Fibroblast of the conjunctiva (primary cell): ENCODE data around the gene MFAP3.
"Not testable (repeated sequence)": the region's sequence is repeated elsewhere in the genome, so short reads cannot be mapped to it uniquely, and the experiment has no call there.

Source experiments
- DNase-seq: peaks from one replicate; pipeline ENCODE4 v3.0.0-alpha.2; 2010; ENCODE audit warnings: low read depth

MFAP3 gene

DNA sequence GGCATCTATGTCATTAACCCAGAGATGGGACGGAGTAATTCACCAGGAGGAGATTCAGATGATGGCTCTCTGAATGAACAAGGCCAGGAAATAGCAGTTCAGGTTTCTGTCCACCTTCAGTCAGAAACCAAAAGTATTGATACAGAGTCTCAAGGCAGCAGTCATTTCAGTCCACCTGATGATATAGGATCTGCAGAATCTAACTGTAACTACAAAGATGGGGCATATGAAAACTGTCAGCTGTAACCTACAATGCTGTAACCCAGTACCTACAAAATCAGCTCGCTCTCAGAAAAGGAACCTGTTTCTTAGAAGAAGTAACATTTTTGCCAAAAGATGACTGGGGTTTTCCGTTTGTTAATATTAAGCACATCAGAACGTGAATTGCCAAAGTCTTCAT, 14.7 kb downstream of the MFAP3 start:
- no peak for DNase-seq

- no peak for DNase-seq
Measured at GRCh38 chr5:154055201-154055600, 16.4 kb downstream of the MFAP3 start.

DNA sequence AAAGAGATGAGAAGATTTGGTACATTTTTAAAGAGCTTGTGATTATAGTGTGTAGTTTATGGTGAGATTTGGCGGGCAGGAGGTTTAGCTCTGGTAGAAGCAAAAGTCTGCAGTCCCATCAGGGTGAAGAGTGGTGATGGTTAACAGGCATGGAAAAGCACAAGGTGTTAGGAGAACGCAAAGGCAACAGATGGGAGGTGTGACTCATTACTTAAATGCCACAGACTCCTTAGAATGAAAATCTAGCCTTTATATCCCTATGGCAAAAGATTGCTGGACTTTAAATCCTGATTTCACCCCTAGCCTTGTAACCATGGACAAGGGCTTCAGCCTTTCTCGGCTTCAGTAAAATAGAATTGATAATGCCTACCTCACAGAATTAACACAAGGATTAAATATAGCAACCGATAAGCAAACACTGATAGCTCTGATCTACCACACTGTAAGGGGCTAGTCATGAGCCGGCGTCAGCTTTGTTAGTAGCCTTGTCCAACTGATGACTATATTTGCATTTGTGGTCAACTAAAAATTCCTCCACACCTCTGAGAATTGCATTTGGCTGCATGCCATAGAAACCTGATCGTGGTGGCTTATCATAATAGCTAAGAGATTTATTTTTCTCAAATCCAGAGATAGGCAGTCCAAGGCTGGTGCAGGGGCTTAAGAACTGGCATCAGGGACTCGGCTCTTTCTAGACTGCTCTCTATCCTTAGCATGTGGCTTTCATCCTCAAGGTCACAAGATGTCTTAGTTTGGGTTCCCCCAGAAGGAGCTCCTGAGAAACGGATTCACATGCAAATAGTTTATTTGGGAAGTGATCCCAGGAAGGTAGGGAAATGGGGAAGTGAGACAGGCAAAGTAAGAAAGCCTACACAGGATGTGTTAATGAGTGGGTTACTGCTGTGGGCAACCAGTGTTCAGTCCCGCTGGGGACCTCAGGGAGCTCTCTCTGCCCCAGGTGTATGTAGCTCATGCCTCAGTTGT, 19.6 kb downstream of the MFAP3 start:
- DNase-seq: no peak

DNA sequence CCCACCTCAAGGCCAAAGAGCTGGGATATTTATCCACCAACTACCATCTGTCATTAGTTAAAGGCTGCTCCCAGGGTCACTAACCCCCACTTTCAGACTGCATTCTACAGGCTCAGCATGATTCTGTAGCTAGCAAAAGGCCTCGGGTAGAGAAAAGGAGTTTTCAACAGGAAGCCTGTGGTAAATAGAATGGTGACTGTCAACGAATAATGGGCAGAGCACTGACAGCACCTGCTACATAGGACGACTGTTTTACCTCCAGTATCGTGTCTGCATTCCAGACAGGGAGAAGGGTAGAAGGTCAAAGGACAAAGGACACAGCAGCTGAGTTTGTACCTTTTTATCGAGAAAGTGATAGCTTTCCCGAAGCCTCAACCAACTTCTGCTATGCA, 20.3 kb downstream of the MFAP3 start:
- DNase-seq: no peak

DNA sequence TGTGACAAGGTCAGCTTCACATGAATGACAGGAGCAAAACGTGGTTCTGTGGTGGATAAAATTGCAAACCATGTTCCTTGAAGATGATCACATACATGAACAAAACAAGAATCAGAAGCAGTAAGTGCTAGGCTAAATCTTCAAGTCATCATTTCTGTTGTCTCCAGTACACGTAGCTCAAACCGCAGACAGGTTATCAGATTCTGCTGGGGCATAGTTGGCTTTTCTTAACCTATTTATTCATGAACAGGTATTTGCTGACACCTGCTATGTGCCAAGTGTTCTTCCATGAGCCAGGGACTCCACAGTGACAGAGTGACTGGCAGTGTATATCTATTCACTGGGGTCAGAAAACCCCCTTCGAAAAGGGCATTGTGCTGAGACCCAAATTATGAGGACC, 20.8 kb downstream of the MFAP3 start:
- DNase-seq: no peak

- no peak for DNase-seq
Measured at GRCh38 chr5:154060606-154061005, 21.8 kb downstream of the MFAP3 start.

- DNase-seq: no peak
Measured at GRCh38 chr5:154063372-154063771, 24.6 kb downstream of the MFAP3 start.

DNA sequence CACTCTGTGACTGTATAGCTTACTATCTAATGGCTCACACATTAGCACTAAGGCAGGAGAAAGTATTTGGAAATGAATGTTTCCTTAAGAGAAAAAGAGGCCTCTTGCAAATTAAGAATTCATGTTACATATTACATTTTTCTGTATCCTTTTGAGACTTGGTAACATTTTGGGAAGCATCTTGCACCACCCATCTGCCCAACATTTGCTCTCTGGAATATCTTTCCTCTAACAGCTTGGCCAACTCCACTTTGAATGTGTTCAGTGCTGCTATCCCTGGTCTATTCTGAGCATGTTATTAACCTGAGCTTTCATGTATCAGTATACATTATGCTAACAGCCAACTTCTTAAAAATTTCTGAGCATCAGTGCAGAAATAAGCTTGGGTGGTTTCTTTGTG, 27.2 kb downstream of the MFAP3 start:
- no peak for DNase-seq

- DNase-seq: not testable (repeated sequence)
Measured at GRCh38 chr5:154069854-154070253, 31.1 kb downstream of the MFAP3 start.

DNA sequence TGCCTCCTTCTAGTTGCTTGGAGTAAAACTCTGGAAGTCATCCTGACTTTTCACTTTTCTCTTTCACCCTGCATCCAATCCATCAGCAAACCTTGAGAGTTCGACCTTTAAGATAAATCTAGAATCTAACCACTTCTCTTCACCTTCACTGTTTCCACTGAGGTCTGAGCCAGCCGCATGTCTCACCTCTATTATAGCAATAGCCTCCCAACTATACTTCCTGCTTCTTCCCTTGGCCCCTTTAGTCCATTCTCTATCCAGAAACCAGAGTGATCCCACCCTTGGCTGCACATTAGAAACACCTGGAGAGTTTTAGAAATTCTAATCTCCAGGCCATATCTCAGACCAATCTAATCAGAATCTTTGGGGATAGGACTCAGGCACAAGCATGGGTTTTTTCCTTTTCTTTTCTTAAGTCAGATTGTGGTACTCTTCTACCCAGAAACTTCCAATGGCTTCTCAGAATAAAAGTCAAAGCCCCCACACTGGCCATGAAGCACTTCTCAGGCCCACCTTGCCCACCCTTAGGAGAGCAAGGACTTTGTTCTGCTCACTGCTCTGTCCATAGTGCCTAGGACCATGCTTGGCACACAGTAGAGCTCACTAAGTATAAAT, 33.1 kb downstream of the MFAP3 start:
- no peak for DNase-seq

- peak; percentile 52 for DNase-seq
Measured at GRCh38 chr5:154072414-154073171, 33.8 kb downstream of the MFAP3 start.

- DNase-seq: no peak
Measured at GRCh38 chr5:154076240-154076922, 37.6 kb downstream of the MFAP3 start.

GRCh38 chr5:154077696-154078095, 38.9 kb downstream of the MFAP3 start:
- no peak for DNase-seq

- DNase-seq: no peak
Measured at GRCh38 chr5:154078272-154078671, 39.5 kb downstream of the MFAP3 start.

- no peak for DNase-seq
Measured at GRCh38 chr5:154081246-154081645, 42.5 kb downstream of the MFAP3 start.

DNA sequence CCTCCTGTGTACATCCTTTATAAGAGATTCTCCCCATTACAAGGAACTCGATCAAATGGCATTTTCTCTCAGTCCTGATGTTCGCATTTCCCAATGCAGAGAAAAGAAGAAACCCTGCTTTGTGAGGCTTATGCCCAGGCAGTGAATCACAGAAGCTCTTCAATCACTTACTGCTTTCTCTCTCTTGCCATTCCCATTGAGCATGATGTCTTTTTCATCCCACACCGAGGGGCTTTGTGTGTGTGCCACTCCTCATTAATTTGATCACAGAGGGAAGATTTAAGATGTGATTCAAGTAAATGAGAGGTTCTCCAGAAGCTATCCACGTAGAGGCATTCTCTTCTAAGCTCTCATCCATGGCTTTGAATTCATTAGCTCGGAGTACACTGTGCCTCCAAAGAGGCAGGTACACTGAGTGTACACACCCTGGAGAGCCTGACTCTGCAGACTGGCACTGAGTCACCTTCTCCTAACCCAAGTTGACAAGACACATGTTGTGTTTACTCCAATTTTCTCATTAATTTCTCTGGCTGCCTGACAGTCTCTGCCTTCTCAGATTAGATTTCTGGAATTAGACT, 45.4 kb downstream of the MFAP3 start:
- DNase-seq: no peak

GRCh38 chr5:154086146-154086545, 47.4 kb downstream of the MFAP3 start:
- no peak for DNase-seq

DNA sequence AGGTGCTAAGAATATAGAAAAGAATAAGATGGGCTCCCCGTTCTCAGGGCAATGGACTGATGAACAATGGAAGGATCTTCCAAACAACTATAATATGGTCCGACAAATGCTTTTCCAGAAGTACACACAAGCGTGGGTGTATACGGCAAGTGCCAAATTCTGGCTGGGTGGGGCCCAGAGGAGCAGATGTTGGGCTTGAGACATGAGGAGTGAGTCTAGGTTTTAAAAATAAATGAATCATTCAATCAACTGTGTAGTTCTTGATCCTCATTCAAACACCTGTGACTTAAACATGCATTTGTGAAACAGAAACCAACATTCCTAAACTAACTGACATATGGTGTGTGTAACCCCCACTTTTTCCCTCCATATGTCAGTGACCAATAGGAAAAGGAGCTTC, 47.9 kb downstream of the MFAP3 start:
- no peak for DNase-seq

DNA sequence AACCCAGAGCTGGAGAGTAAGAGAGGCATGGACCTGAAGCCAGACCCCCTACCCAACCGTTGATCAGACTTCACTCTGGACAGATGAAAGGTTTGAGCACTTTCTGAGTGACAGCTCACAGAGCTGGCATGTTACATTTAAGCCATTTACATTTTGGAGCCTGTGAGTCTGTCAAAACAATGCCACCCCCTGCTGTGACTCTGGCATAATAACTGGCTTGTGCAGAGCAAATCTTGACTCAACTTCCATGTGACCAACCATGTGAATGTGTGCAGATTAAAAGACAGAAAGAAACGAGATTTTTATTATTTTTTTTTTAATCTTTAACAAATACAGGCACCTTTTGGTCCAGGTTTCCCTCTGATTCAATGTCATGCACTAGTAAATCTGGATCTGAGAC, 48.5 kb downstream of the MFAP3 start:
- peak; percentile 12 for DNase-seq

- DNase-seq: no peak
Measured at GRCh38 chr5:154088801-154089200, 50.0 kb downstream of the MFAP3 start.

DNA sequence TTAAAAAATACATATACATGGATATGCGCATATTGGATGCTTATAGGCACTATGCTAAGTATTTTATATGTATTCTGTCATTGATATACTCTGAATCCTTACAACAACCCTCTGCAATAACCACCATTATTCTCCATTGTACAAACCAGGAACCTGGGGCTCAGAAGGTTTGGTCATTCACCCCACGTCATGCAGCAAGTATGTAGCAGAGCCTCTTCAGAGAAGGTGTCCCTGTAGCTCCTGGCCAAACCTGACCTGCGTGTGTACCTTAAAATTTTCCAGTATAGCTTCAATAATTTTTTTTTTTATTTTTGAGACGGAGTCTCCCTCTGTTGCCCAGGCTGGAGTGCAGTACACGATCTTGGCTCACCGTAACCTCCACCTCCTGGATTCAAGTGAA, 51.9 kb downstream of the MFAP3 start:
- DNase-seq: no peak
